ENCODE results near the gene C11orf58.

The C11orf58 gene

GRCh38 chr11:16805938-16806337 lies 67.5 kb downstream of the C11orf58 start:
- no peak for DNase-seq

- DNase-seq, result no peak
Measured at GRCh38 chr11:16806791-16807190, 68.3 kb downstream of the C11orf58 start.

GRCh38 chr11:16807306-16807705 lies 68.9 kb downstream of the C11orf58 start:
- DNase-seq, result no peak
